ENCODE data around the gene DRAM2.

Gene DRAM2

GRCh38 chr1:111139956-111140679 lies at the start of gene DRAM2, which contains the start of gene CEPT1:
Gene DRAM2 (minus strand): TSS chr1:111140093. CDS start chr1:111131554, 8,539 bp downstream.
Gene CEPT1 (plus strand): TSS chr1:111140223. CDS start chr1:111147715, 7,492 bp downstream.
- DNase-seq = peak; percentile 94

- no peak for DNase-seq
Measured at GRCh38 chr1:111184663-111185062, 44.8 kb upstream of the DRAM2 start.

GRCh38 chr1:111183308-111184069 lies 43.6 kb upstream of the DRAM2 start:
- no peak for DNase-seq

- no peak for DNase-seq
Measured at GRCh38 chr1:111182052-111182451, 42.2 kb upstream of the DRAM2 start.

- no peak for DNase-seq
Measured at GRCh38 chr1:111179968-111180533, 40.2 kb upstream of the DRAM2 start.

GRCh38 chr1:111176678-111177077 lies 36.8 kb upstream of the DRAM2 start:
- no peak for DNase-seq

- no peak for DNase-seq
Measured at GRCh38 chr1:111175349-111175748, 35.5 kb upstream of the DRAM2 start.

GRCh38 chr1:111174070-111174469 lies 34.2 kb upstream of the DRAM2 start:
- no peak for DNase-seq

- no peak for DNase-seq
Measured at GRCh38 chr1:111172463-111172862, 32.6 kb upstream of the DRAM2 start.

GRCh38 chr1:111164151-111164550 lies 24.3 kb upstream of the DRAM2 start:
- DNase-seq = no peak

- no peak for DNase-seq
Measured at GRCh38 chr1:111163363-111163762, 23.5 kb upstream of the DRAM2 start.

GRCh38 chr1:111162488-111162880 lies 22.6 kb upstream of the DRAM2 start:
- DNase-seq = no peak

- DNase-seq = no peak
Measured at GRCh38 chr1:111161843-111162487, 22.1 kb upstream of the DRAM2 start.

- DNase-seq = no peak
Measured at GRCh38 chr1:111157431-111157830, 17.5 kb upstream of the DRAM2 start.

- no peak for DNase-seq
Measured at GRCh38 chr1:111154021-111154999, 14.4 kb upstream of the DRAM2 start.

GRCh38 chr1:111151838-111152237 lies 11.9 kb upstream of the DRAM2 start:
- DNase-seq = no peak

GRCh38 chr1:111148376-111148881 lies 8.5 kb upstream of the DRAM2 start:
- DNase-seq = no peak

- no peak for DNase-seq
Measured at GRCh38 chr1:111147948-111148347, 8.1 kb upstream of the DRAM2 start.

- DNase-seq = no peak
Measured at GRCh38 chr1:111145963-111146768, 6.3 kb upstream of the DRAM2 start.

GRCh38 chr1:111145542-111145941 lies 5.6 kb upstream of the DRAM2 start:
- DNase-seq = no peak

Measured in CD4-positive, alpha-beta T cell treated with Interleukin-4 for 1 hour (primary cell).